Panc1 (cell line): ENCODE measurements around the gene AMIGO2.

ENCODE experiments used
- CTCF ChIP-seq: fragments of 450-650 bp; IDR thresholded peaks from 2 replicates; pipeline ENCODE4 v1.5.1; 2017; ENCODE audit warnings: mild to moderate bottlenecking
- REST ChIP-seq, 2 experiments: IDR thresholded peaks; 2 replicates each; pipeline ENCODE4 v1.6.1; 2011 to 2012; ENCODE audit warnings: low read depth in 2 of 2, control low read depth in 1 of 2, low read length in 1 of 2, mild to moderate bottlenecking in 1 of 2, moderate library complexity in 1 of 2; ENCODE audit not compliant: insufficient read depth in 1 of 2
- TCF7L2 ChIP-seq: IDR thresholded peaks from 2 replicates; pipeline ENCODE4 v1.6.1; 2011; ENCODE audit warnings: mild to moderate bottlenecking, low read depth, low read length, inconsistent platforms

GRCh38 chr12:47126246-47126645, 46.5 kb upstream of the AMIGO2 start:
- no peak for TF ChIP-seq REST (IDR thresholded peaks at IDR 0.05; ENCODE audit: insufficient read depth in 1 of 2, low read depth in 2 of 2, low read length in 1 of 2)
- TF ChIP-seq CTCF: no peak
- TF ChIP-seq TCF7L2: no peak
